Aorta (tissue), 5 donors: ENCODE measurements around the gene COL4A5. TPM values are rescaled to one million over a fixed set of nuclear protein-coding genes. Genes with fewer than 3 reads are reported as not detected.

Experiments
- ATAC-seq: fragments of 200-7000 bp; cut with Tn5 transposase; one replicate; pipeline ENCODE4 v1.9.1; 2022; ENCODE audit warnings: moderate library complexity; ENCODE audit not compliant: low FRiP score
- DNase-seq, 2 donors: peaks; one replicate each; pipeline ENCODE4 v3.0.0-alpha.2; 2020
- H3K27ac ChIP-seq, 2 donors: one replicate each; pipeline ENCODE4 v1.5.1; 2013; ENCODE audit warnings: low read length in 2 of 2, mild to moderate bottlenecking in 2 of 2, moderate library complexity in 2 of 2, control low read depth in 1 of 2, inconsistent platforms in 1 of 2, low read depth in 1 of 2
- H3K27me3 ChIP-seq, 2 donors: one replicate each; pipeline ENCODE4 v1.6.1; 2013; ENCODE audit warnings: control low read depth in 1 of 2, low read length in 1 of 2, mild to moderate bottlenecking in 1 of 2, moderate library complexity in 1 of 2; ENCODE audit not compliant: insufficient read depth in 2 of 2, control insufficient read depth in 1 of 2
- H3K36me3 ChIP-seq, 2 donors: one replicate each; pipeline ENCODE4 v1.6.1; 2013; ENCODE audit warnings: control low read depth in 1 of 2, low read length in 1 of 2, mild to moderate bottlenecking in 1 of 2; ENCODE audit not compliant: insufficient read depth in 2 of 2, control insufficient read depth in 1 of 2
- H3K4me1 ChIP-seq, 2 donors: one replicate each; pipeline ENCODE4 v1.6.1; 2013; ENCODE audit warnings: low read length in 2 of 2, control low read depth in 1 of 2, mild to moderate bottlenecking in 1 of 2, moderate library complexity in 1 of 2; ENCODE audit not compliant: insufficient read depth in 2 of 2, control insufficient read depth in 1 of 2
- H3K4me3 ChIP-seq, 2 donors: one replicate each; pipeline ENCODE4 v1.5.1; 2013; ENCODE audit warnings: low read length in 2 of 2, control low read depth in 1 of 2, mild to moderate bottlenecking in 1 of 2
- H3K9me3 ChIP-seq: one replicate; pipeline ENCODE4 v1.6.1; 2013; ENCODE audit warnings: mild to moderate bottlenecking, low read length; ENCODE audit not compliant: control insufficient read depth
- WGBS, 2 donors: extraction: QIAGEN DNeasy Blood & Tissue Kit; methylation state at CpG; one replicate each; pipeline ENCODE4 v1.1.7; 2013; 5-methylcytosine and 5-hydroxymethylcytosine counted together
- intact Hi-C, 2 donors: fragments of 100-400 bp; cut with DNase I; formaldehyde crosslinking; loops; one replicate each; pipeline versions ENCODE4 v1.14.2 to v1.15.0; 2022
- polyA plus RNA-seq, 2 donors: library from polyadenylated mRNA; stranded (reverse); fragments of 200-250 nt; gene quantifications; one replicate each; pipeline ENCODE4 v1.2.3, GENCODE V29; 2013
- total RNA-seq, 2 donors: library from RNA; stranded (reverse); fragmentation: NEBNext Ultra II Directional; extraction: Animal tissue kit (Norgen Biotek cat#: 25700); gene quantifications; one replicate each; pipeline ENCODE4 v1.2.1, GENCODE V29; 2021
- donor health status: healthy with polysubstance abuse.
- donor health status: Bipolar disorder and iron deficiency.
- donor health status: DM: no; HTN: no; CAD: no.
- donor health status: DM: no; HTN: no; CAD: no.
- donor health status: DM: yes; HTN: yes; CAD: no.

Gene COL4A5
- total and polyA plus RNA-seq, 4 donors: 13.8 to 48.0 (median 37.2) TPM

- intact Hi-C loops: no loop called here
- Histone ChIP-seq H3K27me3 (no peaks in the 10 kb centered on the region), H3K9me3 (no peaks in the 10 kb centered on the region), H3K36me3 (no peaks in the 10 kb centered on the region), H3K4me1 (no peaks in the 10 kb centered on the region), H3K27ac (no peak overlapping the region), H3K4me3 (no peak overlapping the region)
- ATAC-seq (no peak), DNase-seq (no peak)
- 80 to 96% methylated on average over 3 of the region's 3 CpGs for WGBS, 2 donors
Measured at GRCh38 chrX:108484251-108484650, 44.6 kb downstream of the COL4A5 start.

- Histone ChIP-seq H3K27ac (no peak overlapping the region), H3K4me1 (no peaks in the 10 kb centered on the region), H3K36me3 (no peaks in the 10 kb centered on the region), H3K4me3 (no peak overlapping the region), H3K27me3 (no peaks in the 10 kb centered on the region), H3K9me3 (no peaks in the 10 kb centered on the region)
- ATAC-seq (no peak), DNase-seq (no peak)
- intact Hi-C loops: no loop called here
- WGBS, 2 donors: 61 to 90% methylated on average over 2 of the region's 2 CpGs
Measured at GRCh38 chrX:108485960-108486359, 46.3 kb downstream of the COL4A5 start.

- Histone ChIP-seq H3K4me3 (no peak overlapping the region), H3K27me3 (no peaks in the 10 kb centered on the region), H3K36me3 (no peaks in the 10 kb centered on the region), H3K4me1 (no peaks in the 10 kb centered on the region), H3K27ac (no peak overlapping the region), H3K9me3 (no peaks in the 10 kb centered on the region)
- WGBS, 2 donors: 48 to 62% methylated on average over 3 of the region's 3 CpGs
- intact Hi-C loops: no loop called here
- DNase-seq (no peak), ATAC-seq (no peak)
Measured at GRCh38 chrX:108494406-108495090, 54.9 kb downstream of the COL4A5 start.

GRCh38 chrX:108511721-108512120 is 72.1 kb downstream of the COL4A5 start:
- 84 to 97% methylated on average over 1 of the region's 1 CpG for WGBS, 2 donors
- H3K9me3 ChIP-seq: no peaks in the 10 kb centered on the region
- intact Hi-C loops: no loop called here
- no peak overlapping the region for H3K27ac ChIP-seq
- H3K36me3 ChIP-seq: no peaks in the 10 kb centered on the region
- H3K27me3 ChIP-seq: no peaks in the 10 kb centered on the region
- DNase-seq: no peak
- H3K4me1 ChIP-seq: no peaks in the 10 kb centered on the region
- H3K4me3 ChIP-seq: no peak overlapping the region
- no peak for ATAC-seq

GRCh38 chrX:108516184-108516583 is 76.5 kb downstream of the COL4A5 start:
- ATAC-seq (no peak), DNase-seq (no peak)
- Histone ChIP-seq H3K27me3 (no peaks in the 10 kb centered on the region), H3K4me1 (no peaks in the 10 kb centered on the region), H3K9me3 (no peaks in the 10 kb centered on the region), H3K4me3 (no peak overlapping the region), H3K36me3 (no peaks in the 10 kb centered on the region), H3K27ac (no peak overlapping the region)
- intact Hi-C loops: no loop called here
- 13 to 16% methylated on average over 2 of the region's 2 CpGs for WGBS, 2 donors

GRCh38 chrX:108527724-108528123 is 88.1 kb downstream of the COL4A5 start:
- no peaks in the 10 kb centered on the region for H3K9me3 ChIP-seq
- DNase-seq (no peak), ATAC-seq (no peak)
- no peaks in the 10 kb centered on the region for H3K27me3 ChIP-seq
- 75 to 94% methylated on average over 3 of the region's 3 CpGs for WGBS, 2 donors
- no peaks in the 10 kb centered on the region for H3K4me1 ChIP-seq
- no peaks in the 10 kb centered on the region for H3K36me3 ChIP-seq
- H3K4me3 ChIP-seq: no peak overlapping the region
- intact Hi-C loops: no loop called here
- no peak overlapping the region for H3K27ac ChIP-seq

- Histone ChIP-seq H3K27me3 (no peaks in the 10 kb centered on the region), H3K4me1 (peaks cover 0 to 1% of the 10 kb centered on the region in 2 donors), H3K4me3 (no peak overlapping the region), H3K9me3 (no peaks in the 10 kb centered on the region), H3K27ac (no peak overlapping the region), H3K36me3 (no peaks in the 10 kb centered on the region)
- no peak for DNase-seq
- ATAC-seq: no peak
- 20 to 55% methylated on average over 2 of the region's 2 CpGs for WGBS, 2 donors
- intact Hi-C loops: loop anchor here (5.0 to 10.0 kb wide), 2 partner anchors 312 to 315 kb away; no protein-coding TSS in a partner anchor
Measured at GRCh38 chrX:108537005-108537404, 97.4 kb downstream of the COL4A5 start.

- no peak overlapping the region for H3K27ac ChIP-seq
- H3K4me3 ChIP-seq: no peak overlapping the region
- H3K9me3 ChIP-seq: no peaks in the 10 kb centered on the region
- H3K4me1 ChIP-seq: peaks cover 0 to 1% of the 10 kb centered on the region in 2 donors
- DNase-seq: no peak
- no peak for ATAC-seq
- intact Hi-C loops: no loop called here
- H3K27me3 ChIP-seq: no peaks in the 10 kb centered on the region
- no peaks in the 10 kb centered on the region for H3K36me3 ChIP-seq
Measured at GRCh38 chrX:108541286-108541685, 101.6 kb downstream of the COL4A5 start.

- H3K27ac ChIP-seq: no peak overlapping the region
- no peak for DNase-seq
- intact Hi-C loops: no loop called here
- H3K9me3 ChIP-seq: no peaks in the 10 kb centered on the region
- H3K27me3 ChIP-seq: no peaks in the 10 kb centered on the region
- no peaks in the 10 kb centered on the region for H3K36me3 ChIP-seq
- H3K4me1 ChIP-seq: peaks cover 0 to 2% of the 10 kb centered on the region in 2 donors
- H3K4me3 ChIP-seq: no peak overlapping the region
- no peak for ATAC-seq
- WGBS, 2 donors: 80 to 89% methylated on average over 4 of the region's 4 CpGs
Measured at GRCh38 chrX:108557580-108557979, 117.9 kb downstream of the COL4A5 start.
